ENCODE measurements around the gene SNX27.

GRCh38 chr1:151729966-151730291, 118.1 kb downstream of the SNX27 start:
- TF ChIP-seq CTCF (IDR thresholded peaks at IDR 0.05) (no peak), POLR2A (IDR thresholded peaks at IDR 0.05) (no peak)
